Measurements from ENCODE around the gene DEXI.

The DEXI gene

GRCh38 chr16:10907757-10908045, 34.6 kb downstream of the DEXI start:
- no peak for DNase-seq (ENCODE audit: low read depth)
- no peak for TF ChIP-seq CTCF (IDR thresholded peaks at IDR 0.05; ENCODE audit: control insufficient read depth, extremely low read depth, insufficient read depth)
- no peak overlapping the region for H3K4me3 ChIP-seq (ENCODE audit: low read depth, low read length)

GRCh38 chr16:10906914-10907756, 35.1 kb downstream of the DEXI start:
- no peak overlapping the region for H3K4me3 ChIP-seq (ENCODE audit: low read depth, low read length)
- no peak for DNase-seq (ENCODE audit: low read depth)
- no peak for TF ChIP-seq CTCF (IDR thresholded peaks at IDR 0.05; ENCODE audit: control insufficient read depth, extremely low read depth, insufficient read depth)

- TF ChIP-seq CTCF (IDR thresholded peaks at IDR 0.05; ENCODE audit: control insufficient read depth, extremely low read depth, insufficient read depth), result no peak
- no peak overlapping the region for H3K4me3 ChIP-seq (ENCODE audit: low read depth, low read length)
- no peak for DNase-seq (ENCODE audit: low read depth)
These were observed 35.8 kb downstream of the DEXI start for GRCh38 chr16:10906482-10906881.

GRCh38 chr16:10902999-10903398, 39.3 kb downstream of the DEXI start:
- no peak for DNase-seq (ENCODE audit: low read depth)
- no peak overlapping the region for H3K4me3 ChIP-seq (ENCODE audit: low read depth, low read length)
- TF ChIP-seq CTCF (IDR thresholded peaks at IDR 0.05; ENCODE audit: control insufficient read depth, extremely low read depth, insufficient read depth), result no peak

- no peak overlapping the region for H3K4me3 ChIP-seq (ENCODE audit: low read depth, low read length)
- TF ChIP-seq CTCF (IDR thresholded peaks at IDR 0.05; ENCODE audit: control insufficient read depth, extremely low read depth, insufficient read depth), result no peak
These were observed 45.1 kb downstream of the DEXI start for GRCh38 chr16:10897134-10897533.

GRCh38 chr16:10896723-10897122, 45.5 kb downstream of the DEXI start:
- no peak overlapping the region for H3K4me3 ChIP-seq (ENCODE audit: low read depth, low read length)
- no peak for DNase-seq (ENCODE audit: low read depth)
- no peak for TF ChIP-seq CTCF (IDR thresholded peaks at IDR 0.05; ENCODE audit: control insufficient read depth, extremely low read depth, insufficient read depth)

More at GRCh38 chr16:10897134-10897533, 45.1 kb downstream of the DEXI start:
- DNase-seq (ENCODE audit: low read depth), result no peak

GRCh38 chr16:10896165-10896564, 46.1 kb downstream of the DEXI start:
- no peak overlapping the region for H3K4me3 ChIP-seq (ENCODE audit: low read depth, low read length)
- DNase-seq (ENCODE audit: low read depth), result no peak
- TF ChIP-seq CTCF (IDR thresholded peaks at IDR 0.05; ENCODE audit: control insufficient read depth, extremely low read depth, insufficient read depth), result no peak
